ENCODE data around the gene ARHGAP42.

The ARHGAP42 gene

DNA sequence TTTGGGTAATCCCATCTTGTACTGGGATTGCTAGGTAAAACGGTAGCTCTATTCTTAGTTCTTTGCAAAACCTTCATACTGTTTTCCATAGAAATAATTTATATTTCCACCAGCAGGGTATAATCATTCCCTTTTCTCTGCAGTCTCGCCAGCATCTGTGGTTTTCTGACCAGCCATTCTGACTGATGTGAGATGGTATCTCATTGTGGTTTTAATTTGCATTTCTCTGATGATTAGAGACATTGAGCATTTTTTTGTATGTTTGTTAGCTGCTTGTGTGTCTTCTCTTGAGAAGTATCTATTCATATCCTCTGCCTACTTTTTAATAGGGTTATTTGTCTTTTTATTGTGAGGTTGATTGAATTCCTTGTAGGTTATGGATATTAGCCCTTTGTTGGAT lies 221.7 kb downstream of the ARHGAP42 start:
- no peak for DNase-seq (ENCODE audit: low read depth)
- TF ChIP-seq, protein P1, sequence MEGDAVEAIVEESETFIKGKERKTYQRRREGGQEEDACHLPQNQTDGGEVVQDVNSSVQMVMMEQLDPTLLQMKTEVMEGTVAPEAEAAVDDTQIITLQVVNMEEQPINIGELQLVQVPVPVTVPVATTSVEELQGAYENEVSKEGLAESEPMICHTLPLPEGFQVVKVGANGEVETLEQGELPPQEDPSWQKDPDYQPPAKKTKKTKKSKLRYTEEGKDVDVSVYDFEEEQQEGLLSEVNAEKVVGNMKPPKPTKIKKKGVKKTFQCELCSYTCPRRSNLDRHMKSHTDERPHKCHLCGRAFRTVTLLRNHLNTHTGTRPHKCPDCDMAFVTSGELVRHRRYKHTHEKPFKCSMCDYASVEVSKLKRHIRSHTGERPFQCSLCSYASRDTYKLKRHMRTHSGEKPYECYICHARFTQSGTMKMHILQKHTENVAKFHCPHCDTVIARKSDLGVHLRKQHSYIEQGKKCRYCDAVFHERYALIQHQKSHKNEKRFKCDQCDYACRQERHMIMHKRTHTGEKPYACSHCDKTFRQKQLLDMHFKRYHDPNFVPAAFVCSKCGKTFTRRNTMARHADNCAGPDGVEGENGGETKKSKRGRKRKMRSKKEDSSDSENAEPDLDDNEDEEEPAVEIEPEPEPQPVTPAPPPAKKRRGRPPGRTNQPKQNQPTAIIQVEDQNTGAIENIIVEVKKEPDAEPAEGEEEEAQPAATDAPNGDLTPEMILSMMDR (conservative IDR thresholded peaks at IDR 0.05; ENCODE audit: low read depth, low read length): no peak
- H3K4me3 ChIP-seq (ENCODE audit: low read length): no peak overlapping the region

DNA sequence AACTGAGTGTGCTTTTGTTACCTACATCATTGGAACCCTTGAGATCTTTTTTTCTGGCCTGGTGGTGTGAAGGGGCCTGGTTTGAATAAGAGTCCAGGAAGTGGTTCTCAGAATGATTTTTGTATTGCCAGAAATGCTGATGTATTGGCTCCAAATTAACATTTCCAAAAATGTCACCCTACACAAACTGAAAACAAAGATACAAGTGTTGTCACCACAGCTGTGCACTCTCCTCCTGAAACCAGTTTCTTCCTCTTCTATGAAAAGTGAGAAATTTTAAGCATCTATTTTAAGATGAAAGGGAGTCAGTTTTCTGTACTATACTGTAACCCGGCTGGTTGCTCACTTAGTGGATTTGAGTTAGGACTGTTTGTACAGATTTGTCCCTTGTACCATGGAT lies 223.7 kb downstream of the ARHGAP42 start:
- TF ChIP-seq, protein P1 (conservative IDR thresholded peaks at IDR 0.05; ENCODE audit: low read depth, low read length): no peak
- no peak overlapping the region for H3K4me3 ChIP-seq (ENCODE audit: low read length)
- no peak for DNase-seq (ENCODE audit: low read depth)

- TF ChIP-seq, protein P1 (conservative IDR thresholded peaks at IDR 0.05; ENCODE audit: low read depth, low read length): no peak
- H3K4me3 ChIP-seq (ENCODE audit: low read length): no peak overlapping the region
- DNase-seq (ENCODE audit: low read depth): no peak
Measured at GRCh38 chr11:100914415-100915110, 227.5 kb downstream of the ARHGAP42 start.

- TF ChIP-seq, protein P1 (conservative IDR thresholded peaks at IDR 0.05; ENCODE audit: low read depth, low read length): no peak
- H3K4me3 ChIP-seq (ENCODE audit: low read length): no peak overlapping the region
- DNase-seq (ENCODE audit: low read depth): peak; percentile 57
Measured at GRCh38 chr11:100918551-100919500, 231.7 kb downstream of the ARHGAP42 start.

DNA sequence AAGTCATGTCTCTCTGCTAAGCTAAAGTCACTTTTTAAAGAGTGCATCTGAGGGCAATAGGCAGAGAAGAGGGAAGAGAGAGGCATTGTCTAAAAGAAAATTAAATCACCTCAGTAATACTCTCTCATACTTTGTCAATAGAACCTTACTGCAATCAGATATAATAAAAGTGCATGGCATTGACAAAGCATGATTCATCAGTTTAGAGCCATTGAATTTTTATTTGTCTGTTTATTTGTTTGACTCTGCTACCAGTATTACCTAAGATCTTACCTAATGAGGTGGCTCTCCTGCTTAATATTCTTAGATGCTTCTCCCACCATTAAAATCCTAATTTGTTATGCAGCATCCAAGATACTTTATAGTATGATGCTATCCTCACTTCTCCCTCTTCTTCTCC lies 233.5 kb downstream of the ARHGAP42 start:
- TF ChIP-seq, protein P1 (conservative IDR thresholded peaks at IDR 0.05; ENCODE audit: low read depth, low read length): no peak
- DNase-seq (ENCODE audit: low read depth): no peak
- no peak overlapping the region for H3K4me3 ChIP-seq (ENCODE audit: low read length)

GRCh38 chr11:100922121-100922520 lies 235.0 kb downstream of the ARHGAP42 start:
- no peak overlapping the region for H3K4me3 ChIP-seq (ENCODE audit: low read length)
- TF ChIP-seq, protein P1 (conservative IDR thresholded peaks at IDR 0.05; ENCODE audit: low read depth, low read length): no peak
- DNase-seq (ENCODE audit: low read depth): no peak

All from retinal pigment epithelial cell (primary cell).